Karpas-422 (cell line): ENCODE data around the gene C19orf25. TPM values are rescaled to one million over a fixed set of nuclear protein-coding genes. Genes with fewer than 3 reads are reported as not detected.

Experiments used
- DNase-seq: peaks from one replicate; pipeline ENCODE4 v3.0.0-alpha.2; 2015
- H2AFZ ChIP-seq: fragments of 200-600 bp; sonication (generic); 2 replicates; pipeline ENCODE4 v1.6.1; 2014; ENCODE audit warnings: antibody characterized with exemption, low read length, mixed read lengths
- H3K27ac ChIP-seq: fragments of 200-600 bp; sonication (generic); 2 replicates; pipeline ENCODE4 v1.5.1; 2014; ENCODE audit warnings: mild to moderate bottlenecking, low read length, moderate library complexity
- H3K27me3 ChIP-seq: fragments of 200-600 bp; sonication (generic); 2 replicates; pipeline ENCODE4 v1.6.1; 2014; ENCODE audit warnings: low read length, mixed read lengths
- H3K36me3 ChIP-seq: fragments of 200-600 bp; sonication (generic); 2 replicates; pipeline ENCODE4 v1.6.1; 2014; ENCODE audit warnings: low read length, mixed read lengths; ENCODE audit not compliant: insufficient read depth
- H3K4me1 ChIP-seq: fragments of 200-600 bp; sonication (generic); 2 replicates; pipeline ENCODE4 v1.6.1; 2014; ENCODE audit warnings: mild to moderate bottlenecking, low read length, mixed read lengths
- H3K4me2 ChIP-seq: fragments of 200-600 bp; sonication (generic); 2 replicates; pipeline ENCODE4 v1.6.1; 2014; ENCODE audit warnings: low read length, low read depth, mild to moderate bottlenecking; ENCODE audit not compliant: poor library complexity, severe bottlenecking
- H3K4me3 ChIP-seq: fragments of 200-600 bp; sonication (generic); 2 replicates; pipeline ENCODE4 v1.5.1; 2014; ENCODE audit warnings: mild to moderate bottlenecking, antibody characterized with exemption, low read length, mixed read lengths
- H3K79me2 ChIP-seq: fragments of 200-600 bp; sonication (generic); 2 replicates; pipeline ENCODE4 v1.6.1; 2014; ENCODE audit warnings: mild to moderate bottlenecking, low read length, mixed read lengths
- H3K9ac ChIP-seq: fragments of 200-600 bp; sonication (generic); 2 replicates; pipeline ENCODE4 v1.6.0; 2014; ENCODE audit warnings: low read length
- H3K9me2 ChIP-seq: fragments of 200-600 bp; sonication (generic), shearing (Covaris generic); replicated peaks from 2 replicates; pipeline ENCODE4 v1.6.0; 2014; ENCODE audit warnings: mild to moderate bottlenecking, low read length, moderate library complexity; ENCODE audit not compliant: insufficient read depth
- H3K9me3 ChIP-seq: fragments of 300-700, 200-600 bp; sonication (generic); 2 replicates; pipeline ENCODE4 v1.6.1; 2014; ENCODE audit warnings: low read length, mixed read lengths
- H4K20me1 ChIP-seq: fragments of 200-600 bp; sonication (generic); 2 replicates; pipeline ENCODE4 v1.6.1; 2014; ENCODE audit warnings: mild to moderate bottlenecking, antibody characterized with exemption, low read length, low read depth; ENCODE audit not compliant: insufficient read depth
- total RNA-seq: library from RNA; depleted of rRNA; stranded (reverse); fragments of >200 nt; shearing (Covaris generic); gene quantifications from 2 replicates; pipeline ENCODE4 v1.2.3, GENCODE V29; 2014; ENCODE audit warnings: low replicate concordance

C19orf25 gene
- total RNA-seq, 1 experiment from 2014 or later = 26.4 TPM

GRCh38 chr19:1495051-1495798 lies 16.2 kb upstream of the C19orf25 start:
- H3K9me3 ChIP-seq = no peaks in the 10 kb centered on the region
- no peaks in the 10 kb centered on the region for H3K9me2 ChIP-seq
- H4K20me1 ChIP-seq = no peaks in the 10 kb centered on the region
- no peak overlapping the region for H3K27ac ChIP-seq
- H3K27me3 ChIP-seq = no peaks in the 10 kb centered on the region
- no peak overlapping the region for H2AFZ ChIP-seq
- H3K4me3 ChIP-seq = no peak overlapping the region
- H3K4me2 ChIP-seq = no peak overlapping the region
- peaks cover 10% of the 10 kb centered on the region for H3K4me1 ChIP-seq
- no peaks in the 10 kb centered on the region for H3K79me2 ChIP-seq
- no peak for DNase-seq
- no peak overlapping the region for H3K9ac ChIP-seq
- no peaks in the 10 kb centered on the region for H3K36me3 ChIP-seq

- no peaks in the 10 kb centered on the region for H3K36me3 ChIP-seq
- peaks cover 20% of the 10 kb centered on the region for H3K4me1 ChIP-seq
- no peaks in the 10 kb centered on the region for H3K9me2 ChIP-seq
- no peaks in the 10 kb centered on the region for H3K79me2 ChIP-seq
- H3K9ac ChIP-seq = no peak overlapping the region
- no peak overlapping the region for H2AFZ ChIP-seq
- no peaks in the 10 kb centered on the region for H4K20me1 ChIP-seq
- no peak for DNase-seq
- no peak overlapping the region for H3K27ac ChIP-seq
- H3K4me2 ChIP-seq = no peak overlapping the region
- no peak overlapping the region for H3K4me3 ChIP-seq
- no peaks in the 10 kb centered on the region for H3K27me3 ChIP-seq
- no peaks in the 10 kb centered on the region for H3K9me3 ChIP-seq
Measured at GRCh38 chr19:1494115-1494815, 15.2 kb upstream of the C19orf25 start.

- Histone ChIP-seq H3K36me3 (no peaks in the 10 kb centered on the region), H3K4me2 (no peak overlapping the region)
- no peak for DNase-seq
Measured at GRCh38 chr19:1492474-1493006, 13.5 kb upstream of the C19orf25 start.

GRCh38 chr19:1491849-1492170 lies 12.8 kb upstream of the C19orf25 start:
- Histone ChIP-seq H3K4me2 (no peak overlapping the region), H3K79me2 (no peaks in the 10 kb centered on the region), H3K9ac (no peak overlapping the region), H3K4me3 (no peak overlapping the region), H3K36me3 (no peaks in the 10 kb centered on the region), H2AFZ (no peak overlapping the region), H3K9me2 (no peaks in the 10 kb centered on the region), H3K27me3 (no peaks in the 10 kb centered on the region), H3K27ac (no peak overlapping the region), H3K9me3 (no peaks in the 10 kb centered on the region), H4K20me1 (no peaks in the 10 kb centered on the region), H3K4me1 (peaks cover 16% of the 10 kb centered on the region)
- DNase-seq = no peak

More at GRCh38 chr19:1492474-1493006, 13.5 kb upstream of the C19orf25 start:
- Histone ChIP-seq H4K20me1 (no peaks in the 10 kb centered on the region), H3K4me3 (no peak overlapping the region), H3K9me3 (no peaks in the 10 kb centered on the region), H3K27me3 (no peaks in the 10 kb centered on the region), H3K79me2 (no peaks in the 10 kb centered on the region), H3K4me1 (peaks cover 16% of the 10 kb centered on the region), H3K9ac (no peak overlapping the region), H3K27ac (no peak overlapping the region), H3K9me2 (no peaks in the 10 kb centered on the region), H2AFZ (no peak overlapping the region)

GRCh38 chr19:1491114-1491848 lies 12.3 kb upstream of the C19orf25 start, which contains the start of gene REEP6:
REEP6 (plus strand) TSS chr19:1491181; CDS start chr19:1491270, 89 bp downstream.
- H2AFZ ChIP-seq = peak within 1 kb of the TSS; percentile 90
- H3K36me3 ChIP-seq = no peaks in the 10 kb centered on the region
- H3K4me2 ChIP-seq = peak within 1 kb of the TSS; percentile 94
- DNase-seq = peak; percentile 42
- H4K20me1 ChIP-seq = no peaks in the 10 kb centered on the region
- H3K9ac ChIP-seq = peak within 1 kb of the TSS; percentile 83
- H3K9me2 ChIP-seq = no peaks in the 10 kb centered on the region
- peaks cover 16% of the 10 kb centered on the region for H3K4me1 ChIP-seq
- no peaks in the 10 kb centered on the region for H3K79me2 ChIP-seq
- no peaks in the 10 kb centered on the region for H3K27me3 ChIP-seq
- H3K9me3 ChIP-seq = no peaks in the 10 kb centered on the region
- H3K4me3 ChIP-seq = peak within 1 kb of the TSS; percentile 78
- 0 out of 2 replicates have a peak within 1 kb of the TSS, but pooled peaks have one; percentile 6 for H3K27ac ChIP-seq

- Histone ChIP-seq H3K9me2 (no peaks in the 10 kb centered on the region), H2AFZ (peak within 1 kb of the TSS; percentile 90), H3K36me3 (no peaks in the 10 kb centered on the region), H3K27ac (0 out of 2 replicates have a peak within 1 kb of the TSS, but pooled peaks have one; percentile 6), H3K9me3 (no peaks in the 10 kb centered on the region), H3K4me2 (peak within 1 kb of the TSS; percentile 94), H3K4me1 (peaks cover 16% of the 10 kb centered on the region), H3K9ac (peak within 1 kb of the TSS; percentile 83), H3K27me3 (no peaks in the 10 kb centered on the region), H3K79me2 (no peaks in the 10 kb centered on the region), H3K4me3 (peak within 1 kb of the TSS; percentile 78), H4K20me1 (no peaks in the 10 kb centered on the region)
- peak; percentile 99 for DNase-seq
Measured at GRCh38 chr19:1490311-1491113, 11.5 kb upstream of the C19orf25 start, which contains the start of gene PCSK4. PCSK4 (minus strand) TSS chr19:1490350; CDS start chr19:1490346, 4 bp downstream.

- Histone ChIP-seq H4K20me1 (no peaks in the 10 kb centered on the region), H3K27me3 (no peaks in the 10 kb centered on the region), H3K9ac (peak overlapping the region; percentile 83), H3K4me3 (peak overlapping the region; percentile 78), H3K4me2 (peak overlapping the region; percentile 94), H3K9me3 (no peaks in the 10 kb centered on the region), H3K36me3 (no peaks in the 10 kb centered on the region), H3K4me1 (peaks cover 16% of the 10 kb centered on the region), H3K9me2 (no peaks in the 10 kb centered on the region), H2AFZ (peak overlapping the region; percentile 90), H3K79me2 (no peaks in the 10 kb centered on the region), H3K27ac (0 out of 2 replicates have a peak overlapping the region, but pooled peaks have one; percentile 6)
- peak; percentile 41 for DNase-seq
Measured at GRCh38 chr19:1489463-1490310, 10.7 kb upstream of the C19orf25 start.
